Cerebellar cortex (tissue), 1 donor: ENCODE results near the gene ALAS2.
"Not testable (repeated sequence)": the region's sequence is repeated elsewhere in the genome, so short reads cannot be mapped to it uniquely, and the experiment has no call there.

Experiments
- DNase-seq: peaks from one replicate; pipeline ENCODE4 v3.0.0-alpha.2; 2015; ENCODE audit warnings: low spot score

The ALAS2 gene

GRCh38 chrX:55030271-55031205, at the start of gene ALAS2:
TSS of gene ALAS2 (minus strand) at chrX:55030977. CDS start at chrX:55026000, 4,977 bp downstream.
- DNase-seq: no peak

- no peak for DNase-seq
These were observed 44.2 kb upstream of the ALAS2 start, which contains the start of gene PAGE2B for GRCh38 chrX:55074851-55075467. TSS of gene PAGE2B (plus strand) at chrX:55075030. CDS start at chrX:55076042, 1,012 bp downstream.

- no peak for DNase-seq
These were observed 41.5 kb upstream of the ALAS2 start for GRCh38 chrX:55072286-55072685.

GRCh38 chrX:55067180-55067579, 36.4 kb upstream of the ALAS2 start:
- not testable (repeated sequence) for DNase-seq

- peak; percentile 64 for DNase-seq
These were observed 27.0 kb upstream of the ALAS2 start for GRCh38 chrX:55057675-55058249.

- peak; percentile 21 for DNase-seq
These were observed 26.3 kb upstream of the ALAS2 start for GRCh38 chrX:55056820-55057674.

- not testable (repeated sequence) for DNase-seq
These were observed 19.8 kb upstream of the ALAS2 start for GRCh38 chrX:55050599-55050998.

- no peak for DNase-seq
These were observed 10.7 kb upstream of the ALAS2 start for GRCh38 chrX:55041514-55041913.

- no peak for DNase-seq
These were observed 8.7 kb upstream of the ALAS2 start for GRCh38 chrX:55039471-55039870.

- DNase-seq: no peak
These were observed 2.7 kb upstream of the ALAS2 start for GRCh38 chrX:55033429-55033828.

- no peak for DNase-seq
These were observed 1.5 kb downstream of the ALAS2 start for GRCh38 chrX:55029291-55029690.

- DNase-seq: no peak
These were observed 2.2 kb downstream of the ALAS2 start for GRCh38 chrX:55028611-55029010.

GRCh38 chrX:55028040-55028439, 2.7 kb downstream of the ALAS2 start:
- DNase-seq: no peak

GRCh38 chrX:55026840-55027239, 3.9 kb downstream of the ALAS2 start:
- no peak for DNase-seq

GRCh38 chrX:55026143-55026542, 4.6 kb downstream of the ALAS2 start:
- DNase-seq: no peak

GRCh38 chrX:55014897-55015299, 15.9 kb downstream of the ALAS2 start:
- no peak for DNase-seq

- DNase-seq: no peak
These were observed 19.5 kb downstream of the ALAS2 start for GRCh38 chrX:55011294-55011693.

- DNase-seq: no peak
These were observed 22.0 kb downstream of the ALAS2 start for GRCh38 chrX:55008571-55009358.

GRCh38 chrX:55007656-55008055, 23.1 kb downstream of the ALAS2 start:
- DNase-seq: no peak

- no peak for DNase-seq
These were observed 23.8 kb downstream of the ALAS2 start for GRCh38 chrX:55006827-55007621.
